Endothelial cell of umbilical vein (primary cell): ENCODE measurements around the gene TMEM135. TPM values are rescaled to one million over a fixed set of nuclear protein-coding genes. Genes with fewer than 3 reads are reported as not detected.
A peak's percentile ranks its signal among the peaks of the same experiment; 100 is the strongest.
"Not testable (repeated sequence)": the region's sequence is repeated elsewhere in the genome, so short reads cannot be mapped to it uniquely, and the experiment has no call there.

Experiments used
- BruUV-seq: library from RNA; stranded (reverse); fragments of 400-500 nt; replicated peaks from 2 replicates; lab custom pipeline; 2021; lab: Mats Ljungman, UMichigan
- CTCF ChIA-PET: fragments of 300-600, 350-600 bp; sonication (Branson Sonifier 250); formaldehyde crosslinking; loops from one replicate; lab custom pipeline; 2021; ENCODE audit warnings: antibody characterized with exemption, inconsistent platforms; lab: Charles Lee
- POLR2A ChIA-PET: fragments of 300-600, 350-600 bp; sonication (Branson Sonifier 250); formaldehyde crosslinking; loops from one replicate; lab custom pipeline; 2021; ENCODE audit warnings: antibody characterized with exemption, inconsistent platforms; lab: Charles Lee
- DNase-seq: peaks from one replicate; pipeline ENCODE4 v3.0.0-alpha.2; 2011; ENCODE audit warnings: low read depth, low spot score
- FAIRE-seq: peaks from 2 replicates; lab custom pipeline; 2011; peaks lifted over from hg19 to GRCh38; lab: Jason Lieb, UNC
- H2AFZ ChIP-seq: 2 replicates; pipeline ENCODE4 v1.6.0; 2012; ENCODE audit warnings: low read depth, low read length, control low read depth, inconsistent platforms
- H3K27ac ChIP-seq: 2 replicates; pipeline ENCODE4 v1.5.1; 2011; ENCODE audit warnings: low read depth, mild to moderate bottlenecking, control low read depth, low read length, moderate library complexity; ENCODE audit not compliant: insufficient read depth
- H3K27me3 ChIP-seq, 2 experiments: 2 replicates each; pipeline versions ENCODE4 v1.6.0 to v1.6.1; 2011; ENCODE audit warnings: low read length in 2 of 2, mixed read lengths in 1 of 2; ENCODE audit not compliant: control insufficient read depth in 2 of 2, insufficient read depth in 2 of 2
- H3K36me3 ChIP-seq, 2 experiments: 2 replicates in 1 of 2; 3 replicates in 1 of 2; pipeline ENCODE4 v1.5.1; 2011; ENCODE audit warnings: low read length in 2 of 2, mild to moderate bottlenecking in 1 of 2, moderate library complexity in 1 of 2; ENCODE audit not compliant: control insufficient read depth in 2 of 2, insufficient read depth in 2 of 2; ENCODE audit errors: extremely low read depth in 1 of 2
- H3K4me1 ChIP-seq: 3 replicates; pipeline ENCODE4 v1.5.1; 2011; ENCODE audit warnings: mild to moderate bottlenecking, low read length; ENCODE audit not compliant: control insufficient read depth, insufficient read depth; ENCODE audit errors: extremely low read depth
- H3K4me2 ChIP-seq: 2 replicates; pipeline ENCODE4 v1.6.1; 2011; ENCODE audit warnings: low read length, control low read depth, mixed read lengths; ENCODE audit not compliant: insufficient read depth
- H3K4me3 ChIP-seq, 3 experiments: fragments of 200-600 bp in 1 of 3; sonication (generic), shearing (Covaris generic) in 1 of 3; replicated peaks in 1 of 3; 2 replicates each; pipeline ENCODE4 v1.5.1; 2011 to 2016; ENCODE audit warnings: control low read depth in 3 of 3, low read length in 3 of 3, mild to moderate bottlenecking in 2 of 3, inconsistent platforms in 1 of 3, low read depth in 1 of 3, moderate library complexity in 1 of 3; ENCODE audit not compliant: insufficient read depth in 1 of 3
- H3K79me2 ChIP-seq: 2 replicates; pipeline ENCODE4 v1.6.0; 2012; ENCODE audit warnings: low read length, inconsistent platforms; ENCODE audit not compliant: control insufficient read depth, insufficient read depth
- H3K9ac ChIP-seq: replicated peaks from 2 replicates; pipeline ENCODE3; 2011; ENCODE audit warnings: low read length, control low read depth; ENCODE audit not compliant: insufficient read depth; ENCODE audit errors: extremely low read depth
- H3K9me1 ChIP-seq: replicated peaks from 3 replicates; pipeline ENCODE4 v1.6.0; 2011; ENCODE audit warnings: mild to moderate bottlenecking, low read length; ENCODE audit not compliant: control insufficient read depth, insufficient read depth; ENCODE audit errors: extremely low read depth
- H3K9me3 ChIP-seq: replicated peaks from 2 replicates; pipeline ENCODE4 v1.5.1; 2012; ENCODE audit warnings: low read length, inconsistent platforms; ENCODE audit not compliant: control insufficient read depth, insufficient read depth
- H4K20me1 ChIP-seq: replicated peaks from 2 replicates; pipeline ENCODE3; 2011; ENCODE audit warnings: mild to moderate bottlenecking, low read length; ENCODE audit not compliant: control insufficient read depth, insufficient read depth; ENCODE audit errors: extremely low read depth
- CTCF ChIP-seq, 2 donors: IDR thresholded peaks; 1 replicate in 1 of 2; 2 replicates in 1 of 2; pipeline ENCODE4 v1.5.1; 2011; ENCODE audit warnings: low read length in 2 of 2, mild to moderate bottlenecking in 2 of 2, moderate library complexity in 2 of 2, control low read depth in 1 of 2, inconsistent platforms in 1 of 2, low read depth in 1 of 2; ENCODE audit not compliant: insufficient read depth in 1 of 2; ENCODE audit errors: extremely low read depth in 1 of 2
- EZH2 ChIP-seq: IDR thresholded peaks from 2 replicates; pipeline ENCODE4 v1.6.1; 2012; ENCODE audit warnings: borderline replicate concordance, low read depth, mild to moderate bottlenecking, moderate library complexity, low read length, inconsistent platforms; ENCODE audit not compliant: severe bottlenecking
- FOS ChIP-seq: IDR thresholded peaks from 2 replicates; pipeline ENCODE4 v1.6.1; 2011; ENCODE audit warnings: mild to moderate bottlenecking, low read length, moderate library complexity, borderline replicate concordance; ENCODE audit not compliant: insufficient read depth
- GATA2 ChIP-seq: IDR thresholded peaks from 2 replicates; pipeline ENCODE4 v1.7.0; 2011; ENCODE audit warnings: low read depth, mild to moderate bottlenecking, moderate library complexity, mixed read lengths, low read length; ENCODE audit not compliant: insufficient read length, insufficient read depth
- JUN ChIP-seq: IDR thresholded peaks from 2 replicates; pipeline ENCODE4 v1.6.1; 2011; ENCODE audit warnings: borderline replicate concordance, low read depth; ENCODE audit not compliant: insufficient read length, insufficient read depth
- MAX ChIP-seq: IDR thresholded peaks from 2 replicates; pipeline ENCODE4 v1.6.1; 2011; ENCODE audit not compliant: insufficient read depth, insufficient read length
- MYC ChIP-seq: IDR thresholded peaks from one replicate; pipeline ENCODE4 v1.6.1; 2011; ENCODE audit warnings: mild to moderate bottlenecking, low read depth, low read length
- POLR2A ChIP-seq: IDR thresholded peaks from 2 replicates; pipeline ENCODE4 v1.6.1; 2012; ENCODE audit warnings: low read depth, mild to moderate bottlenecking, control low read depth, low read length
- POLR2AphosphoS5 ChIP-seq: IDR thresholded peaks from 2 replicates; pipeline ENCODE4 v1.6.1; 2012; ENCODE audit warnings: low read depth, mild to moderate bottlenecking, control low read depth, low read length, moderate library complexity; ENCODE audit not compliant: insufficient read depth
- dilution Hi-C: fragments of 300-500 bp; cut with MboI; formaldehyde crosslinking; loops from one replicate; pipeline ENCODE4 v1.15.0; 2019; ENCODE audit warnings: low sequenced_read_pairs; ENCODE audit not compliant: extremely low pct_ligation_motif_present
- intact Hi-C: fragments of 100-400 bp; cut with micrococcal nuclease; formaldehyde crosslinking; loops from one replicate; pipeline ENCODE4 v1.10.0; 2022
- polyA plus RNA-seq, 4 experiments: library from polyadenylated mRNA; depleted of rRNA in 3 of 4; stranded (reverse) in 3 of 4; unstranded in 1 of 4; fragments of >200 nt; gene quantifications; 2 replicates each; pipeline versions ENCODE4 v1.2.1 to v1.2.3, GENCODE V29; 2011 to 2012; ENCODE audit warnings: missing spikeins in 1 of 4
- total RNA-seq: library from RNA; stranded (reverse); gene quantifications from 2 replicates; pipeline ENCODE4 v1.2.3, GENCODE V29; 2021

TMEM135 gene
- total and polyA plus RNA-seq, 2 donors (not counting 3 experiments of a cell fraction or from before 2014, with no cell fraction given), result 12.3 to 33.2 TPM

GRCh38 chr11:86991341-86991740, 46.4 kb upstream of the TMEM135 start:
- intact Hi-C loops (no loop called here), dilution Hi-C loops (no loop called here)
- TF ChIP-seq GATA2 (no peak), MAX (no peak), CTCF (IDR thresholded peaks at IDR 0.05; ENCODE audit: extremely low read depth in 1 of 2, insufficient read depth in 1 of 2, low read depth in 1 of 2, low read length in 2 of 2) (no peak), POLR2AphosphoS5 (no peak), JUN (no peak), FOS (no peak), MYC (no peak), POLR2A (no peak), EZH2 (no peak)
- POLR2A ChIA-PET, result no interaction called here
- CTCF ChIA-PET, result interaction anchor here (5.6 kb wide), 1 partner anchor 52 kb away, joined by 78 read pairs; no protein-coding TSS in a partner anchor
- Histone ChIP-seq H3K79me2 (no peaks in the 10 kb centered on the region), H3K4me1 (peaks cover 10% of the 10 kb centered on the region), H4K20me1 (no peaks in the 10 kb centered on the region), H3K27ac (no peak overlapping the region), H3K9me1 (no peaks in the 10 kb centered on the region), H3K9ac (no peak overlapping the region), H3K27me3 (no peaks in the 10 kb centered on the region), H3K4me2 (no peak overlapping the region), H3K9me3 (no peaks in the 10 kb centered on the region), H2AFZ (no peak overlapping the region), H3K36me3 (no peaks in the 10 kb centered on the region), H3K4me3 (no peak overlapping the region)
- DNase-seq (no peak), FAIRE-seq (no peak)
- BruUV-seq, result no TSS peak

GRCh38 chr11:86992340-86992739, 45.4 kb upstream of the TMEM135 start:
- H3K27ac ChIP-seq, BruUV-seq, dilution Hi-C loops, H3K9me3 ChIP-seq, DNase-seq, H3K36me3 ChIP-seq, H3K27me3 ChIP-seq, FAIRE-seq, POLR2A ChIA-PET, H3K9ac ChIP-seq, H3K4me3 ChIP-seq, H3K9me1 ChIP-seq, H3K79me2 ChIP-seq, H4K20me1 ChIP-seq, H3K4me2 ChIP-seq, intact Hi-C loops: not testable (repeated sequence)
- CTCF ChIA-PET, result interaction anchor here (2.4 to 5.6 kb wide), 4 partner anchors 30 to 290 kb away, joined by 7 to 78 read pairs (median 50); partner anchors contain the start of gene FZD4
- Histone ChIP-seq H3K4me1 (peaks cover 10% of the 10 kb centered on the region), H2AFZ (peak overlapping the region; percentile 69)
